Measurements from ENCODE around the gene ALDH1A3.

The ALDH1A3 gene

GRCh38 chr15:100931143-100931890 lies 51.7 kb downstream of the ALDH1A3 start:
- no peak for TF ChIP-seq CTCF (conservative IDR thresholded peaks at IDR 0.05; ENCODE audit: low read depth, low read length)

GRCh38 chr15:100932676-100933348 lies 53.2 kb downstream of the ALDH1A3 start:
- TF ChIP-seq CTCF (conservative IDR thresholded peaks at IDR 0.05; ENCODE audit: low read depth, low read length) = no peak
- no peaks in the 10 kb centered on the region for H3K36me3 ChIP-seq (ENCODE audit: insufficient read depth)
- no peak overlapping the region for H3K27ac ChIP-seq
- no peak overlapping the region for H2AFZ ChIP-seq (ENCODE audit: low read depth)
- H3K4me3 ChIP-seq (IDR thresholded peaks at IDR 0.05; ENCODE audit: insufficient read depth, low read depth, low read length) = no peak overlapping the region
- no peak overlapping the region for H3K9ac ChIP-seq
- H4K20me1 ChIP-seq (ENCODE audit: insufficient read depth) = no peaks in the 10 kb centered on the region
- H3K79me2 ChIP-seq (ENCODE audit: insufficient read depth, low read depth) = no peaks in the 10 kb centered on the region
- no peaks in the 10 kb centered on the region for H3K27me3 ChIP-seq (ENCODE audit: insufficient read depth, low read depth)
- no peaks in the 10 kb centered on the region for H3K4me1 ChIP-seq (ENCODE audit: low read depth, poor library complexity, severe bottlenecking)
- no peak overlapping the region for H3K4me2 ChIP-seq

More at GRCh38 chr15:100931143-100931890, 51.7 kb downstream of the ALDH1A3 start:
- Histone ChIP-seq H3K4me1 (ENCODE audit: low read depth, poor library complexity, severe bottlenecking) (no peaks in the 10 kb centered on the region), H4K20me1 (ENCODE audit: insufficient read depth) (no peaks in the 10 kb centered on the region), H2AFZ (ENCODE audit: low read depth) (no peak overlapping the region), H3K36me3 (ENCODE audit: insufficient read depth) (no peaks in the 10 kb centered on the region), H3K27ac (no peak overlapping the region), H3K9ac (no peak overlapping the region), H3K79me2 (ENCODE audit: insufficient read depth, low read depth) (no peaks in the 10 kb centered on the region), H3K4me2 (no peak overlapping the region), H3K4me3 (IDR thresholded peaks at IDR 0.05; ENCODE audit: insufficient read depth, low read depth, low read length) (no peak overlapping the region), H3K27me3 (ENCODE audit: insufficient read depth, low read depth) (no peaks in the 10 kb centered on the region)

GRCh38 chr15:100934166-100934565 lies 54.5 kb downstream of the ALDH1A3 start:
- H3K27ac ChIP-seq = no peak overlapping the region
- H3K27me3 ChIP-seq (ENCODE audit: insufficient read depth, low read depth) = no peaks in the 10 kb centered on the region
- no peaks in the 10 kb centered on the region for H3K79me2 ChIP-seq (ENCODE audit: insufficient read depth, low read depth)
- no peak overlapping the region for H3K4me3 ChIP-seq (IDR thresholded peaks at IDR 0.05; ENCODE audit: insufficient read depth, low read depth, low read length)
- H3K36me3 ChIP-seq (ENCODE audit: insufficient read depth) = no peaks in the 10 kb centered on the region
- no peaks in the 10 kb centered on the region for H3K4me1 ChIP-seq (ENCODE audit: low read depth, poor library complexity, severe bottlenecking)
- no peak overlapping the region for H2AFZ ChIP-seq (ENCODE audit: low read depth)
- no peak overlapping the region for H3K9ac ChIP-seq
- no peaks in the 10 kb centered on the region for H4K20me1 ChIP-seq (ENCODE audit: insufficient read depth)
- no peak overlapping the region for H3K4me2 ChIP-seq
- TF ChIP-seq CTCF (conservative IDR thresholded peaks at IDR 0.05; ENCODE audit: low read depth, low read length) = no peak

GRCh38 chr15:100934726-100935125 lies 55.1 kb downstream of the ALDH1A3 start:
- Histone ChIP-seq H3K9ac (no peak overlapping the region), H4K20me1 (ENCODE audit: insufficient read depth) (no peaks in the 10 kb centered on the region), H3K27ac (no peak overlapping the region)

More at GRCh38 chr15:100934726-100935125, 55.1 kb downstream of the ALDH1A3 start:
- H3K27me3 ChIP-seq (ENCODE audit: insufficient read depth, low read depth) = no peaks in the 10 kb centered on the region
- no peak overlapping the region for H3K4me2 ChIP-seq
- no peak for TF ChIP-seq CTCF (conservative IDR thresholded peaks at IDR 0.05; ENCODE audit: low read depth, low read length)
- no peak overlapping the region for H2AFZ ChIP-seq (ENCODE audit: low read depth)
- no peaks in the 10 kb centered on the region for H3K4me1 ChIP-seq (ENCODE audit: low read depth, poor library complexity, severe bottlenecking)
- H3K36me3 ChIP-seq (ENCODE audit: insufficient read depth) = no peaks in the 10 kb centered on the region
- H3K79me2 ChIP-seq (ENCODE audit: insufficient read depth, low read depth) = no peaks in the 10 kb centered on the region
- H3K4me3 ChIP-seq (IDR thresholded peaks at IDR 0.05; ENCODE audit: insufficient read depth, low read depth, low read length) = no peak overlapping the region

Data from KMS-11 (cell line).